Measurements from ENCODE around the gene CCL17.
"Not testable (repeated sequence)": the region's sequence is repeated elsewhere in the genome, so short reads cannot be mapped to it uniquely, and the experiment has no call there.

CCL17 gene

DNA sequence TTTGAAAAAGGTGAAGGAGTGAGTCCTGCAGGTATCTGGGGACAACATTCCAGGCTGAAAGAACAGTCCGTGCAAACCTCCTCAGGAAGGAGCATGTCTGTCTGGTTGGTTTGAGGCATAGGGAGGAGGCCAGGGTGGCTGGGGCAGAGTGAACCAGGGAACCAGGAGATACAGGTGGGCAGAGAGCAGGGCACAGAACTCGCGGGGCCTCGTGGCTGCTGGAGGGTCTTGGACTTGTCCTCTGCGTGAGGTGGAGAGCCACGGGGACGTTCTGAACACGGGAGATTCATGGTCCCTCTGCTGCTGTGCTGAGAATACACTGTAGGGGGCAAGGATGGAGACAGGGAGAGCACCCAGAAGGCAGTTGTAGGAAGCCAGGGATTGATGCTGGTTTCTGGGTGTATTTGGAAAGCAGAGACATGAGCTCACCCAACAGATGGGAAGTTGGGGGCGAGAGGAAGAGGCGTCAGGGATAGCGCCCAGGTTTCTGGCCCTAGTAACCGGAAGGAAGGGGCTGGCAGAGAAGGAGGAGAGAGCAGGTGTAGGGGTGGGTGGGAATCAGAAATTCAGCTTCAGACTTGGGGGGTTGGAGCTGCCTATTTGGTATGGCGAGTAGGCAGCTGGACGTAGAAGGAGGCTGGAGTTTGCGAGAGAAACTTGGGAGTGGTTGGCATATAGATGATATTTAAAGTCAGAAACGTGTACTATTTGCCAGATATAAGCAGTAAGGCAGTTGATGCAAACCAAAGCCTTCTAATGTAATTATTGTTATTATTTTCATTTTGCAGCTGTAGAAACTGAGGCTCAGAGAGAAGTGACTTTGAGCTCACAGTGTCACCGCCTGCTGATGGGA, at the start of gene CCL17:
CCL17 (plus strand) TSS at position 803 of the 853 bp plus-strand sequence. CDS start 9,166 bp downstream, outside the sequence.
- DNase-seq (ENCODE audit: low read depth in 2 of 2): no peak

DNA sequence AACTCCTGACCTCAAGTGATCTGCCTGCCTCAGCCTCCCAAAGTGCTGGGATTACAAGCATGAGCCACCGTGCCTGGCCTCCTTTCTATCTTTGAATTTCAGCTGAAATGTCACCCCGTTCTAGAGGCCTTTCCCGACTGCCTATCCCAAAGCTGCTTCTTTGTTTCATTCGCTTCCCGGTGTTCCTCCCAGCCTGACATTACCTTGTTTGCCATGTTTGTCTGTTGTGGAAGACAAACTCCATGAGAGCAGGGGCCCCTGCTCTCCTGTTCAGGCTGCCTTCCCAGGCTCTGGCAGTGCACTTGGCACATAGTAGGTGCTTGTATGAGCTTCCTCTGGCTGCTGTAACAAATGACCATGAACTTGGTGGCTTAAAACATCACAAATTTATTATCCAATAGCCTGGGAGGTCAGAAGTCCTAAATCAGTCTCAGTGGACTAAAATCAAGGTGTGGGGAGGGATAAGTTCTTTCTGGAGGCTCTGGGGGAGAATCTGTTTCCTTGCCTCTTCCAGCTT, 48.6 kb upstream of the CCL17 start:
- DNase-seq (ENCODE audit: low read depth in 2 of 2): no peak

DNA sequence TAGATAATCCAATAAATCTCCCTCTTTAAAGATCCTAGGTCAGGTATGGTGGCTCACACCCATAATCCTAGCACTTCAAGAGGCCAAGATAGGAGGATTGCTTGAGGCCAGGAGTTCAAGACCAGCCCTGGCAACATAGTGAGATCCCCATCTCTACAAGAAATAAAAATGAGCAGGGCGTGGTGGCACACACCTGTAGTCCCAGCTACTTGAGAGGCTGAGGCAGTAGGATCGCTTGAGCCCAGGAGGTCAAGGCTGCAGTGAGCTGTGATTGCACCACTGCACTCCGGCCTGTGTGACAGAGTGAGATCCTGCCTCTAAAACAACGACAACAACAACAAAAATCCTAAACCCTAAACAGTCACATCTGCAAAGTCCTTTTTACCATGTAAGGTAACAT, 48.0 kb upstream of the CCL17 start:
- DNase-seq (ENCODE audit: low read depth in 2 of 2): no peak

DNA sequence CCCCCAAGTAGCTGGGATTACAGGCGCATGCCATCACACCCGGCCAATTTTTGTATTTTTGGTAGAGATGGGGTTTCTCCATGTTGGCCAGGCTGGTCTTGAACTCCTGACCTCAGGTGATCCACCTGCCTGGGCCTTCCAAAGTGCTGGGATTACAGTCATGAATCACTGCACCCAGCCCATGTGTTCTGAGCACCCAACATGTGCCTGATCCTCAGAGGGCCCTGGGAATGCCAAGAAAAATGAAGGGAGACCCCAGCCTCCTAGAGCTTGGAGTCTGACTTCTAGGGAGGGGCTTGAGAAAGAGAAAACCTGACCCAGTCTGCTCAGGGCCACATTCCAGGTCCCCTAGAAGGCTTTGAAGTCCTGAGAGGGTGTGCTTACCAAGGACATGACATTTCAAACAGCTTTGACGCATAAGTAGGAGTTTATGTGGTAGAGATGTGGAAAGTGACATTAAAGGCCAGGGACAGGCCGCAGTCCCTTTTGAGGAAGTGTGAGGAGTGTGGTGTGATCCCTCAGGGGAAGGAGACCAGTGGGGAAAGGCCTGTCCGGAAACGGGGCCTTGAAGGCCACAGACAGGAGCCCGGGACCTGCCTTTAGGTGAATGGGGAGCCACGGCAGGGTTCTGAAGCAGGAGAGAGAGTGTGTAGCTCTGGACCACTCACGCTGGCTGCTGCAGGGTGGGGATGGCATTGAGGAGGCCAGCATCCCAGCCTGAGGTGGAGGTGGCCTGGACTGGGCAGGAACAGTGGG, 47.1 kb upstream of the CCL17 start:
- no peak for DNase-seq (ENCODE audit: low read depth in 2 of 2)

DNA sequence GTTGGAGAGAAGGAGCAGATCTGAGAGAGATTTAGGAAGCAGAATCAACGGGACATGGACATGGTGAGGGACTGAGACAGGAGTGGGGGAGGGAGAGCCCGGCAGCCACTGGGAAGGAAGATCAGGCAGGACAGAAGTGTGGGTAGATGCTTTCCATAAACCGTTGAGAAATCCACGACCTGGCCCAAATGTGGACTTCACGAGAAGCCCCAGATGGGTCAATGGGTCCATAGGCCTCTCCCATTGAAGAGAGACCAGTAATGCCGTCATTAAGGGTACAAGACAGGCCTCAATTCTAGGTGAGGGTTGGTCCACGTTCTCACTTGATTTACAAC, 46.5 kb upstream of the CCL17 start:
- no peak for DNase-seq (ENCODE audit: low read depth in 2 of 2)

DNA sequence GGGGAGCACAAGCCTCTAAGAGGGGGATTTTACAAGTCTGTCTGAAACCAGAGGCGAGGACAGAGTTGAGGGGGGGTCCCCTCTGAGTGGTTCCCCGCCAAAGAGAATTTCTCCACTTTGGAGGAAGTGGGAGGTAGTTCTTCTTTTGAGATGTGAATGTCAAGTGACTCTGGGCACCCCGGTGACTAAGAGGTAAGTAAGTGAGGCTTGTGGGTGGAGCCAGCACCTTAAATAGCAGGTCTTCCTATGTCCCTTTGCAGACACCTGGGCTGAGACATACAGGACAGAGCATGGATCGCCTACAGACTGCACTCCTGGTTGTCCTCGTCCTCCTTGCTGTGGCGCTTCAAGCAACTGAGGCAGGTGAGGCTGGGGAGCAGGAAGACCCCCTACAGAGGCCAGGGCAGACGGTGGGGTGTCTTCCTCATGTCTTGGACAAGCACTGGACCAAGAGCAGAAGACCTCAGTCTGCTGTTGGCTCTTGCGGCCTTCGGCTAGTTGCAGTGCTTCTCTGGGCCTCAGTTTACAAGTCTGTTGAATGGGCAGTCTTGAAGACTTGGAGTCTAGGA, 46.0 kb upstream of the CCL17 start, which contains the start of gene CCL22:
CCL22 (plus strand) TSS at position 257 of the 569 bp plus-strand sequence; CDS start at position 291, 34 bp downstream.
- no peak for DNase-seq (ENCODE audit: low read depth in 2 of 2)

DNA sequence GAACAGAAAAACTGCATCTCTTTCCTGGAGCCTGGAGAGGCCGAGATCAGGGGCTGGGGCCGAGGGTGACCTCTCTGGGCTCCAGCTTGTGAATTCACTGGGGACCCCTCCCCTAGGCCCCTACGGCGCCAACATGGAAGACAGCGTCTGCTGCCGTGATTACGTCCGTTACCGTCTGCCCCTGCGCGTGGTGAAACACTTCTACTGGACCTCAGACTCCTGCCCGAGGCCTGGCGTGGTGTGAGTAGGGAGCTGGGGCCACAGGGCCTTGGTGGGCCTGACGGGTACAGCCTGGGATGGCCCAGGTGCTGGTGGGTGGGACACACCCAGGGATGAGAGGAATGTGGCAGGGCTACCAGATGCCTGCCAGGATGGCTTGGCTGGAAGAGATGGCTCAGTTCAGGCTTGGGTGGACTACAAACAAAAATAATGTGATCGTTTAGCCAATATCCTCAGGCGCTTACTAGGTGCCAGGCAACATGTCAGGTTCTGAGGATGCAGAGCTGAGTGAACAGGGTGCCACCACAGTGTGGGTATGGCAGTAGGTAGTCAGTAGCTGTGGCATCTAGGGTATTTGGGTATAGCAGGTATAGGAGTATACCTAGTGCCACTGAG, 44.1 kb upstream of the CCL17 start:
- no peak for DNase-seq (ENCODE audit: low read depth in 2 of 2)

DNA sequence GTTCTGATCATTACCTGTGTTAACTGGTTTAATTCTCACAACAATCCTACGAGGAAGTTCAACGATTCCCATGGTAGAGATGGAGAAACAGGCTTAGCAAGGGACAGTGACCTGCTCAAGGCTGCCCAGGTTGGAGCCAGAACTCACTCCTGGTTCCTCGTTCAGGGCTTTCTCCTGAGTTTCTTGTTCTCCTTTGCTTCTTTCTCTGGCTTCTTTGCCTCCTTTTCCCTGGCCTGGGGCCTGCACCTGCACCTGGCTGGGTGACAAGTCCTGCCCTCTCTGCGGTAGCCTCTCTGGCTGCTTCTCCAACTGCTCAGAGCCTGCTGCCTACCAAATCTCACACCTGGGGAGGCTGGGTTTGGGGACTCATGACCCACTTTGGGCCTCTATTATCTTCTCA, 43.2 kb upstream of the CCL17 start:
- DNase-seq (ENCODE audit: low read depth in 2 of 2): no peak

DNA sequence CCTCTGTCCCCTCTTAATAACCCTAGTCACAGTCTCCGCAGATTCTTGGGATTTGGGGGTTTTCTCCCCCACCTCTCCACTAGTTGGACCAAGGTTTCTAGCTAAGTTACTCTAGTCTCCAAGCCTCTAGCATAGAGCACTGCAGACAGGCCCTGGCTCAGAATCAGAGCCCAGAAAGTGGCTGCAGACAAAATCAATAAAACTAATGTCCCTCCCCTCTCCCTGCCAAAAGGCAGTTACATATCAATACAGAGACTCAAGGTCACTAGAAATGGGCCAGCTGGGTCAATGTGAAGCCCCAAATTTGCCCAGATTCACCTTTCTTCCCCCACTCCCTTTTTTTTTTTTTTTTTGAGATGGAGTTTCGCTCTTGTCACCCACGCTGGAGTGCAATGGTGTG, 40.4 kb upstream of the CCL17 start:
- DNase-seq (ENCODE audit: low read depth in 2 of 2): no peak

DNA sequence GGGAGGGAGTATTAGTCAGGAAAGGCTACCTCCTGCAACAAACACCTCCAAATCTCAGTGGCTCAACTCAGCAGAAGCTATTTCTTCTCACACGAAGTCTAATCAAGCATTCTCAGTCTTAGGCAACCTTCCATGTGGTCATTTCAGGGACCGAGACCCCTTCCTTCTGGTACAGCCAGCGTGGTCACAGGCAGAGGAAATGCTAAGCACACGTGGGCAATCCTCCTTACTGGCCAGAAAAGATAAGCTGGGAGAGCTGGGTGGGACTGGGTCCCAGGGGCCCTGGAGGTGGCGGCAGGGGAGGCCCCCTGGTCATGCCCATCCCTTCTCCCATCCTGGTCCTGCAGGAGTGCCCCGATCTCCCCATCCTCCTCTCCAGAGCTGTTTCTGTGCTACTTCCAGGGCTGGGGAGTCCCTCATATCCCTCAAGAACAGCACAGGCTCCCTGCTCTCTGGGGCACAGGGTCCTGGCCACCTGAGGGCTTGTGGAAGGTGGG, 38.0 kb upstream of the CCL17 start:
- no peak for DNase-seq (ENCODE audit: low read depth in 2 of 2)

DNA sequence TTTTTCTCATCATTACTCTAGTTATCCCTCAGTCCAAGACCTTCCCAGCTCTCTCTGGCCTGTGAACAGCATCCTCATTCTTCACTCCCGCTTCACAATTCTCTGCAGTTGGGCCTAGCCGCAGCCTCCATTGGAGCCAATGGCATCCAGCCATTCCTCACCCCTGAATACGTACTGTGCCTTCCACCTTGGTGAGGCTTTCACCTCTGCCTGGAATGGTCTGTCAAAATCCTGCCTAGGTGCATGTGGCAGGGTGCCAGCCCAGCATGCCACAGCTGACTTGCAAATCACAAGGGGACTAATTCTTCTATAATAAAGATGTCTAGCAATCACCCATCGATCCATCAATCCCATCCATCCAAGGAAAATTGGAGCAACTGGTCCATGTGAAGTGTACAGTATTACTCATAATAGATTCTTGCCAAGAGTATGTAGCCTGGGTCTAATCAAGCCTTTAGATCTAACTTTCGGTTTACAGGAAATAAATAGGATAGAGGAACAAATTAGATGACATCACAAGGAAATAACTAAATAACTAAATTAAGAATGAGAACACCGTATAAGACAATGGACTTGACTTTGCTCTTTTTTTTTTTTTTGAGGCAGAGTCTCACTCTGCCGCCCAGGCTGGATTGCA, 37.3 kb upstream of the CCL17 start:
- no peak for DNase-seq (ENCODE audit: low read depth in 2 of 2)

DNA sequence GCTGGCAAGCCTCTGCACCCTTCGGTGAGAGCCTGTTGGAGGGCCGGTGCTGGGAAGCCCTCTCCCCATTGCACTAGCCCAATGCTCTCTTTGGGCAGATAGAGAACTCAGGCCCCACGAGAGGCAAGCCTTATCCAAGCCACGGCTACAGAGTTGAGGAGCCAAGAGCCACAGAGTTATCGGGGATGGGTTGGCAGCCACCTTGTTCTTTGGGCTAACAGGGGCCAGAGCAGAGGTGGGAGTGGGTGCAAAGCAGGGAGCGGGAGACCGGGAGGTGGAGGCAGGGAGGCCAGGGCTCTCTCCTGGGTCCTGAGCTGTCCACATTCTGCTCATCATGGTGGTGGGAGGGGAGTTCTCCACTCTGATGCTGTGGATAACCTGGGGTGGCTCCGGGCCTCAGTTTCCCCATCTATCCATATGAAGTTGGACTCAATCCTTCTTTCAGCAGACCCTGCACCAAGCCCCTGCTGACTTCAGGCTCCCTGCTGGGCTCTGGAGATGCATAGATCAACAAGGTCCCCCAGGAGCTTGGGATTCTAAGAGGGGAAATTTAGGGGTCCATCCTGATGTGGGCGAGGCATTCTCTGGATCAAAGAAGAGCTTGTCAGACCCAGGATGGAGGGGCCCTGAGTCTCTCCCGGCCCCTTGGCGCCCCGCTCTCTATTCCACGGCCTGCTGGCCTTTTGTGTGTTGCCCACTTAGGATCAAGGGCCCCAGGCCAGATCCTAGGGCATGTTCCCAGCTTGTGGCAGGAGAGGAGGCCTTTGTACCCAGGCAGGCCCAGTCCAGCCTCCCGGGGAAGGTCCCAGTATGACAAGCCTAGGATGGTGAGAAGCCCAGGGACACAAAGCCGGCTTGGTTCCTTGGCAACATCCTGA, 32.8 kb upstream of the CCL17 start:
- DNase-seq (ENCODE audit: low read depth in 2 of 2): no peak

DNA sequence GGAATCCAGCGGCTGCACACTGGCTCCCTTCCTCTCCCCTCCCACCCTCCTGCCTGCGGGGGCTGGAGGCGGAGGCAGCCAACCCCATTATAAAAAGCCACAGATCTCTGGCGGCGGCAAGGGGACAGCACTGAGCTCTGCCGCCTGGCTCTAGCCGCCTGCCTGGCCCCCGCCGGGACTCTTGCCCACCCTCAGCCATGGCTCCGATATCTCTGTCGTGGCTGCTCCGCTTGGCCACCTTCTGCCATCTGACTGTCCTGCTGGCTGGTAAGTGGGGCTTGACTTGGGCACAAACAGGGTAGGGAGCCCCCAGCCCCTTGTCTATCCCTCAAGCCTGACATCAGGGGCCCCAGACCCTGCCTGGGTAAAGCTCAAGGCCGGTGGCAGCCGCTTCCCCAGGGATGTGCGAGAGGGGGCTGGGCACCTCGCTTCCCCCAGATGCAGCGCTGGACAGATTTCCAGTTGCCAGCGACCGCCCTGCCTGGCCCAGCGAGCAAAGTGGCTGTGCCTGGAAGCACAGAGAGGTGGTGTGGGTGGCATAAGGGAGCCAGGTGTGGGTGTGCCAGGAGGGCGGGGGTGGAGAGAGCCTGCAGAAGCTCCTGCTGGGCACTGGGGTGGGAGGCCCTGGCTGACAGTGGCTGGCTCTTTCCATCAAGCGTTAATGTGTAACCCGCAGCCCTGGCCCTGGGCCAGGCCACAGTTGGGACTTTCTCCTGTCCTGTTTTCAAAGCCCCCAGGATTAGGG, 32.0 kb upstream of the CCL17 start, which contains the start of gene CX3CL1:
CX3CL1 (plus strand) TSS at position 119 of the 745 bp plus-strand sequence; CDS start at position 198, 79 bp downstream.
- no peak for DNase-seq (ENCODE audit: low read depth in 2 of 2)

DNA sequence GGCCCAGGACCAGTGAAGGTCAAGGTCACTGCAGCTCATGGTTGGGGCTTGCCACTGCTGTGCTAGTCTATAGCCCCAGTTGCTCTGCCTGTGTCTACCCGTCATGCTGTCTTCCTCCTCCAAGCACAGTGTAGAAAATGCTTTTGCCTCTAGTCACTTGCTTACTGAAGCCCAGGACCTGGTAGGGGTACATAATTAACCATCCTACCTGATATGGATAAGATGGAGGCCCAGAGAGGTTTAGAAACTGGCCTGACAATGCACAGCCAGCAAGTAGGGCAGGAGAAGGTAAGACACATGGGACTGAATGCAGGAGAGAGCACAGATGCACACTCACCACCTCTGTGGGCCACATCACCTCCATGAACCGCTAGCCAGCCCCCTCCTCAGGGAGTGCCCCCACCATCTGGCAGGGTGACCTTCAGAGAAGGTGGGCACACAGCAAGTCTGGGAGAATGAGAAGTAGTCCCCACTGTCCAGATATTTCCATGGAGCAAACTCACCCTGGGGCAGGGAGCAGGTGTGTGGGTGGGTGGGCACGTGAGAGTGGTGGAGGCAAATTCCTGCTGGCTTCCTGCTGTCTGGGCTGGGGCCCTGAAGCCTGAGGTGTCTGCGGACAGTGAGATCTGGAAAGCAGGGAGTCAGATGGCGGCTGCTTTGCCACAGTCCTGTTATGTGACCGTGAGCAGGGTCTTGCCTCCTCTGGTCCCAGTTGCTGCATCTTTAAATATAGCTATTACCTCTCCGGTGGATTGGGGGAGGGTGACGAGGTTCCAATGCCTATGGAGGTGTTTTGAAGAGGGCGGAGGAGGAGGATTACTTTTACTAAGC, 31.2 kb upstream of the CCL17 start:
- no peak for DNase-seq (ENCODE audit: low read depth in 2 of 2)

DNA sequence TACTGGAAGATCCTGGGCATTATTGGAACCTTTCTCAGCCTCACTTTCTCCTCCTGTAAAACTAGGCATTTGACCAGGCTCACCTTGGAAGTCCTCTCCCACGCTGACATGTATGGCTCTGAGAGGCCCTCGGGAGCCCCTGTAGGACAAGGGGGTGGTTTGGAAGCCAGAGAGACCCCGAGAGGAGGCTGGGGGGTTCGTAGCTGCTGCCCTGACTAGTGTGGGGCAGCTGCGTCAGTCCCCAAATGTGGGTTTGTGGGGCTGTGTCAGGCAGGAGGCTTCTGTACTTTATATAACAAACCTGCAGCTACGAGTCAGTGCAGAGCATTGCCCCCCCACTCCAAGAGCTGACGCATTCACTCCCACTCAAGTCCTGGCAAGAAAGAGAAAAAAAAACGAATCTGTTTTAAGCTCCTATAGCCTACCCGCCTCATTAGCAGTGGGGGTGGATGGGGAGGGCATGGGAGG, 30.5 kb upstream of the CCL17 start:
- no peak for DNase-seq (ENCODE audit: low read depth in 2 of 2)

DNA sequence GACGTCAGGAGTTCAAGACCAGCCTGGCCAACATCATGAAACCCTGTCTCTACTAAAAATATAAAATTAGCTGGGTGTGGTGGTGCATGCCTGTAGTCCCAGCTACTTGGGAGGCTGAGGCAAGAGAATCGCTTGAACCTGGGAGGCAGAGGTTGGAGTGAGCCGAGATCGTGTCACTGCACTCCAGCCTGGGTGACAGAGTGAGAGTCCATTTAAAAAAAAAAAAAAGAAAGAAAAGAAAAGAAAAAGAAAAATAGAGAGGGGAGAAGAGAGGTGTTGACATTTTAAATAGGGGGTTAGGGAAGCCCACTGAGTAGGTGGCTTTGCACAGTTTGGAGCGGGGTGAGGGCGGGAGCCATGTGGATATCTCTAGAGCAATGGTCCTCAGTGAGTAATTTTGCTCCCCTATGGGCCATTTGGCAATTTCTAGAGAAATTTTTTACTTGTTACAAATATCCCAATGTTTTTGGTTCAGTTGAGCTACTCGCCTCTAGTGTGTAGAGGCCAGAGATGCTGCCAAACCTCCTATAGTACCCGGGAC, 29.6 kb upstream of the CCL17 start:
- DNase-seq (ENCODE audit: low read depth in 2 of 2): not testable (repeated sequence)

DNA sequence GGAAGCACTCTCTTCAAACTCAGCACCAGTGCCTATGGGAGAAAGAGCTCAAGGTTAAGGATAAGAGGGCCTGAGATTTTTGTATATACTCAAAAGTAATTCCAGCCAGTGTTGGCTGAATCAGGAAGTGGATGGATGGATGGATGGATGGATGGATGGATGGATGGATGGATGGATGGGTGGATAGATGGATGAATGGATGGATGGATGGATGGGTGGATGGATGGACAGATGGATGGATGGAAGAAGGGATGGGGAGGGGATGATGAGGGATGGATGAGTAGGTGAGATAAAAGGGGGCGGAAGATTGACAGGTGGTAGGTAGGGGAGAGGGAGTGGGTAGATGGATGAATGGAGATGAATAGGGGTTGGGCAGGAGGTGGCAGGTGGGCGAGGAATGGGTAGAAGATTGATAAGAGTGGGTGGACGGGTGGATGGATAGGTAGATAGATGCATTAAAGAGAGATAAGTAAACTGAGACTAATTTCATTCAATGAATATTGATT, 28.2 kb upstream of the CCL17 start:
- no peak for DNase-seq (ENCODE audit: low read depth in 2 of 2)

All from fibroblast of skin of left biceps (primary cell).